Glomerular visceral epithelial cell (primary cell): ENCODE measurements around the gene SLC34A3.

Experiments
- DNase-seq: peaks from one replicate; pipeline ENCODE4 v3.0.0-alpha.2; 2016; ENCODE audit errors: extremely low spot score

Gene SLC34A3

GRCh38 chr9:137275588-137276472 is 45.1 kb downstream of the SLC34A3 start:
- no peak for DNase-seq

DNA sequence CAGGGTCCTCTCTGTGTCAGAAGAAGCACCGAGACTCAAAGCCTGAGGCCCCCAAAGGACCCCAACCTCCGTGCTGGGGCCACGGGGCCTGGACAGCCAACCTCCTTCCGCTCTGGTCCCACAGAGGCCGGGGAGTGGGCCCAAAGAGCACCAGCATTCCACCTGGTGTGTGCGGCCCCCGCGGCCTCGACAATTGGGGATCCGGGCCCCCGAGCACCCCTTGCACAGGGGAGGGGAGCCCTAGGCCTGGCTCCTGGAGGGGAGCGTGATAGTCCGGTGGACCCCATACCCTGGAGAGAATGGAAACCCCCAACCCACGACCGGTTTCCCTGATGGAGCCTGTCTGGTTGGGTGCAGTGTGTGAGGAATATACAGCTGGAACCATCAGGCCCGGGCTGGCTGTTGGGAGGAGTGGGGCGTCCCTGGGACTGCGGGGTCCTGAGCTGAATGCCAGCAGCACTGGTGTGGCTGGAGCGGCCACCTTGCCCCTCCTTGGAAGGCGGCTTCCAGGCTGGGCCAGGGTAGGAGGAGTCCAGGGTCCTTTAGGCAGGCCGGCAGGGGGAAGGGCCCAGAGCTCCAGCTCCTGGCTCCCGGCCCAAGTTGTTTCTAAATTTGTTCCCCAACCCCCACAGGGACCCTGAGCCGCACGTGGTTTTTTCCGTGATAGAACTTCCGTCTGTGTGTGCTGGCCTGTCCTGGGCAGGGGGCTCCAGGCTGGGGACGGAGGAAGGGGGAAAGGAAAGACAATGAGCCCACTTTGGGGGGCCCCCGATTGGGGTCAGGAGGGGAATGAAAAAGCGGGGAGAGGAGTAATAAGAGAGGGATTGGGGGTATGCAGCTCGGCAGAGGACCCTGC is 46.0 kb downstream of the SLC34A3 start:
- DNase-seq: peak; percentile 52

GRCh38 chr9:137277329-137278041 is 46.8 kb downstream of the SLC34A3 start, which contains the start of gene TOR4A:
TSS of gene TOR4A (plus strand) at chr9:137277726. CDS start at chr9:137278690, 964 bp downstream.
- DNase-seq: peak; percentile 96

DNA sequence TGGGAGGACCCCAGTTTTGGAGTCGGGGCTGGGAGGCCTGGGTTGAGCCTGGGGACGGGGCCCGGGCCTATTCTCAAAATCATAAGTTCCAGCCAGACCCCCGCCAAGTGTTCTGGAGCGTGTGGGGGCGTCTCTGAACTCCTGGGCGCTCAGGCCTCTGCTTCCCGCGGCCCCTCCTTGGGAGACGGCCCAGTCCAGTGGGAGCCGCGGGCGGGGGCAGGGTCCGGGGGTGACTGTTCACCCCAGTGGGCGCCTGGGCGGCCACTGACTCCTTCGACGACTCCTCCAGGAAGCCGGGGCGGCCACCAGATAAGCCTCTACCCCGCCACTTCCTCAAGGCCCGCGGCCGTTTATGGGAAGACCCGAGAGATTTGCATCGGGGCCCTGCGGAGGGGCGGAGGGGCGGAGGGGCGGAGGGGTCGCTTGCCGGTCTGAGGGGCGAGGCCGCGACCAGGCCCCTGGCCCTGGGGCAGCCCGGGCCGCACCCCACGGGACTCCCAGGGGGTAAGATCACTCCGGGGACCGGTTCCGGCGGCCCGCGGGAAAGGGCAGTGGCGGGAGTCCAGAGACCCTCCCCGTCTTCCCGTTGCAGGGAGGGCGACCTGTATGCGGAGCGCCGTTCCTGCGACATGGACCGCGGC is 47.5 kb downstream of the SLC34A3 start:
- DNase-seq: peak; percentile 35

DNA sequence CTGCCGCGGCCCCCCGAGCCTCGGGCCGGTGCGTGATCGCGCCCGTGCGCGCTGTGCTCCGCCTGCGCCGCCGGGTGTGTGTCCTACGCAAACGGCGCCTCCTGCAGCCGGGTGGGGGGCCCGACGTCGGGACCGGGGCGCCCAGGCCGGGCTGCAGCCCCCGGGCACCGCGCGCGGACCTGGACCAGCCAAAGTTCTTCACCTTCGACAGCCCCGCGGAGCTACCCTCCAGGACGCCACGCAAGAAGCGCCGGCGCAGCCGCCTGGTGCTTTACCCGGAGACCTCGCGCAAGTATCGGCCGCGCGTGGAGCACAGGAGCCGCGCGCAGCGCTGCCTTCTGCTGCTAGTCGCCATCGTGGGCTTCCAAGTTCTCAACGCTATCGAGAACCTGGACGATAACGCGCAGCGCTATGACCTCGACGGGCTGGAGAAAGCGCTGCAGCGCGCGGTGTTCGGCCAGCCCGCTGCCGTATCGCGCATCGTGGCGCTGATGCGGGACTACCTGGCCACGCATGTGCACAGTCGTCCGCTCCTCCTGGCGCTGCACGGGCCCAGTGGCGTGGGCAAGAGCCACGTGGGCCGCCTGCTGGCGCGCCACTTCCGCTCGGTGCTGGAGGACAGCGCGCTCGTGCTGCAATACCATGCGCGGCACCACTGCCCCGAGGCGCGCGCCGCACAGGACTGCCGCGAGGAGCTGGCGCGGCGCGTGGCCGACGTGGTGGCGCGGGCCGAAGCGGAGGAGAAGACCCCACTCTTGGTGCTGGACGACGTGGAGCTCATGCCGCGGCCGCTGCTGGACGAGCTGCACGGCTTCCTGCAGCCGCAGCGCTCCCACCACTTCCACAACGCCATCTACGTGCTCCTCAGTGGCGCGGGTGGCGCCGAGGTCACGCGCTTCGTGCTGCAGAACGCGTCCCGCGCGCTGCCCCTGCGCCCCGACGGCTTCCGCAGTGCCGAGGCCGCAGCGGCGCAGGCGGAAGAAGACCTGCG is 48.3 kb downstream of the SLC34A3 start:
- no peak for DNase-seq

DNA sequence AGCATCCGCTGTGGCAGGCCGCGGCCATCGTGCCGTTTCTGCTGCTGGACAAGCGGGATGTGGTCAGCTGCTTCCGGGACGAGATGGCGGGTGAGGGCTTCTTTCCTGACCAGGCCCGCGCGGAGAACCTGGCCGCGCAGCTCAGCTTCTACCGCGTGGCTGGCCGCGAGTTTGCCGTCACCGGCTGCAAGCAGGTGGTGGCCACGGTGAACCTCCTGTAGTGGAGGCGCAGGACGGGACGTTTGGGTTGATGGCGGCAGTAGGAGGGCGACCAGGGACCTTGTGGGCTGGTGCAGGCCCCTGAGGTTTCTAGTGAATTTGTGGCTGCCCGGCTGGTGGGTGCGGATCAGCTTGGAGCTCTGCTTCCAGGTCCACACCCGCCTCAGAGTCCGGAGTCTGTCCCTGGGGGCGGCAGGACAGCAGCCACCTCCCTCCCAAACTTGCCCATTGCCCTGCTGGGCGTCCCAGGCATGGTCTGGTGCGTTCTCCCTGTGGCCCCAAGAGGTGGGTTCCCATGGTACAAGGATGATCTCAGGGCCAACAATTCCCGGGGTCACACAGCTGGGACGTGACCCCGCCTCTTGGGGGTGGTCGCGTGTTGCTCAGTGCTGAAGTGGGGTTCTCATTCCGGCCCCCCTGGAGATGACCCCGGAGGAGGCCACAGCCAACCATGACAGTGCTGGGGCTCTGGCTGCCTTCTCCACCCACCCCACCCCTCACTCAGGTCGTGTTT is 49.2 kb downstream of the SLC34A3 start:
- DNase-seq: no peak

- no peak for DNase-seq
Measured at GRCh38 chr9:137280474-137281344, 50.0 kb downstream of the SLC34A3 start.

GRCh38 chr9:137281345-137282116 is 50.8 kb downstream of the SLC34A3 start:
- DNase-seq: no peak
